Hepatocyte (in vitro differentiated cells): ENCODE measurements around the gene ABCA1. TPM values are rescaled to one million over a fixed set of nuclear protein-coding genes. Genes with fewer than 3 reads are reported as not detected.

Experiments
- DNase-seq: peaks from one replicate; pipeline ENCODE4 v3.0.0-alpha.2; 2016; ENCODE audit warnings: low spot score
- H2AFZ ChIP-seq: fragments of 200-600 bp; sonication (generic); 2 replicates; pipeline ENCODE4 v1.6.0; 2016; ENCODE audit warnings: antibody characterized with exemption, mild to moderate bottlenecking
- H3K27ac ChIP-seq: fragments of 200-600 bp; sonication (generic); 2 replicates; pipeline ENCODE4 v1.5.1; 2016; ENCODE audit warnings: mild to moderate bottlenecking
- H3K27me3 ChIP-seq: fragments of 200-600 bp; sonication (generic); 2 replicates; pipeline ENCODE4 v1.6.1; 2016
- H3K36me3 ChIP-seq: fragments of 200-600 bp; sonication (generic); replicated peaks from 2 replicates; pipeline ENCODE4 v1.5.1; 2016; ENCODE audit warnings: low read depth; ENCODE audit not compliant: insufficient read depth
- H3K4me1 ChIP-seq: fragments of 200-600 bp; sonication (generic); 2 replicates; pipeline ENCODE4 v1.5.1; 2016; ENCODE audit warnings: mild to moderate bottlenecking, moderate library complexity; ENCODE audit not compliant: insufficient read depth
- H3K4me2 ChIP-seq: fragments of 200-600 bp; sonication (generic); 2 replicates; pipeline ENCODE4 v1.6.0; 2016
- H3K4me3 ChIP-seq: fragments of 200-600 bp; sonication (generic); 2 replicates; pipeline ENCODE4 v1.5.1; 2016; ENCODE audit warnings: mild to moderate bottlenecking
- H3K79me2 ChIP-seq: fragments of 200-600 bp; sonication (generic); 2 replicates; pipeline ENCODE4 v1.6.0; 2017; ENCODE audit warnings: mild to moderate bottlenecking
- H3K9me2 ChIP-seq: fragments of 200-600 bp; sonication (generic); replicated peaks from 2 replicates; pipeline ENCODE4 v1.6.0; 2017; ENCODE audit warnings: mild to moderate bottlenecking; ENCODE audit not compliant: insufficient read depth
- H3K9me3 ChIP-seq: fragments of 200-600 bp; sonication (generic); 2 replicates; pipeline ENCODE4 v1.5.1; 2016; ENCODE audit warnings: low read depth, mild to moderate bottlenecking
- H4K20me1 ChIP-seq: fragments of 200-600 bp; sonication (generic); 2 replicates; pipeline ENCODE4 v1.6.0; 2016; ENCODE audit warnings: mild to moderate bottlenecking; ENCODE audit not compliant: insufficient read depth, poor library complexity, severe bottlenecking
- EZH2 ChIP-seq: fragments of 200-600 bp; sonication (generic); IDR thresholded peaks from 2 replicates; pipeline ENCODE4 v1.6.1; 2016; ENCODE audit warnings: antibody characterized with exemption, mild to moderate bottlenecking, borderline replicate concordance
- EZH2phosphoT487 ChIP-seq: fragments of 200-600 bp; sonication (generic); IDR thresholded peaks from one replicate; pipeline ENCODE4 v1.6.1; 2018; ENCODE audit warnings: antibody characterized with exemption, mild to moderate bottlenecking, low read depth, moderate library complexity; ENCODE audit not compliant: unreplicated experiment, severe bottlenecking
- WGBS: methylation state at CpG from one replicate; pipeline ENCODE4 v1.1.6; 2016; ENCODE audit warnings: low lambda C conversion rate; ENCODE audit errors: missing lambda C conversion rate; 5-methylcytosine and 5-hydroxymethylcytosine counted together
- polyA plus RNA-seq: library from polyadenylated mRNA; unstranded; fragments of >200 nt; fragmentation: Nextera tagmentation; extraction: Ambion mirVana; gene quantifications from 2 replicates; pipeline ENCODE4 v1.2.1, GENCODE V29; 2016
- total RNA-seq: library from RNA; depleted of rRNA; stranded (reverse); fragments of >200 nt; gene quantifications from 2 replicates; pipeline ENCODE4 v1.2.3, GENCODE V29; 2014
- TF ChIP-seq, protein P1 (sequence below): fragments of 200-600 bp; sonication (generic); IDR thresholded peaks from 2 replicates; pipeline ENCODE4 v1.5.1; 2016; ENCODE audit warnings: antibody characterized with exemption, mild to moderate bottlenecking; ENCODE audit not compliant: poor library complexity

The ABCA1 gene
- total and polyA plus RNA-seq, 2 experiments from 2014 or later, result 14.5 to 87.4 TPM

DNA sequence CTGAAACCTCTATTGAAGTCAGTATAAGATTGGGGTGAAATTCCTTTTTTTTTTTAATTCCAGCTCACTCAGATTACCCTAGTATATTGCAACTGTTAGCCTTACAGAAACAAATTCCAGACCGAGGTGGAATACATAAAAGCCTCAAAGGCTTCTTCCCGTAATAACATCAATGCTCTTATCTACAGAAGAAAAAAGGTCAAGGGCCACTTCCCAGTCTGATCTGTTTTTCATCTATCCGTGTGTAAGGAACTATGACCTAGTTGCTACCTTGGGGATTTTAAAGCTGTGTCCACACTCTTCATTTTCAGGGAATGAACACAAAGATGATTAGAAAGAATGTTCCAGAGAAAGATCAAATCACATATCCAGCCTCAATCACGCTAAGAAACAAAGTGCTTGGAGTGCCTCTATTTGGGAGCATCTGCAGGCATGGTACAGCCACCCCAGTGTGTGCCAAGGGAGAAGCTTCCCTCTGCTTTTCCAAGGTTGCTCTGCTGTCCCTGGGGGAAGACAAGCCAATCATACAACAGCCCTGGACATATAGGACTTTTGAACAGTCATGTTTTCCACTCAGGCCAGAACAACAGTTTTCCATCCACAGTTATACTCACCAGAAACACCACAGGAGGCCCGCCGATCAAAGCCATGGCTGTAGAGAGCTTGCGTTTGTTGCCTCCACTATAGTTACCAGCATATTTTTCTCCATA is 140.5 kb downstream of the ABCA1 start:
- Histone ChIP-seq H2AFZ (no peak overlapping the region), H3K4me1 (no peaks in the 10 kb centered on the region), H3K9me2 (no peaks in the 10 kb centered on the region), H3K4me3 (no peak overlapping the region), H4K20me1 (no peaks in the 10 kb centered on the region), H3K9me3 (no peaks in the 10 kb centered on the region), H3K27me3 (no peaks in the 10 kb centered on the region), H3K27ac (peak overlapping the region; percentile 0), H3K79me2 (no peaks in the 10 kb centered on the region), H3K4me2 (no peak overlapping the region), H3K36me3 (peaks cover 13% of the 10 kb centered on the region)
- 43% methylated on average over 7 of the region's 7 CpGs for WGBS
- TF ChIP-seq EZH2 (no peak), EZH2phosphoT487 (no peak)
- TF ChIP-seq, protein P1, sequence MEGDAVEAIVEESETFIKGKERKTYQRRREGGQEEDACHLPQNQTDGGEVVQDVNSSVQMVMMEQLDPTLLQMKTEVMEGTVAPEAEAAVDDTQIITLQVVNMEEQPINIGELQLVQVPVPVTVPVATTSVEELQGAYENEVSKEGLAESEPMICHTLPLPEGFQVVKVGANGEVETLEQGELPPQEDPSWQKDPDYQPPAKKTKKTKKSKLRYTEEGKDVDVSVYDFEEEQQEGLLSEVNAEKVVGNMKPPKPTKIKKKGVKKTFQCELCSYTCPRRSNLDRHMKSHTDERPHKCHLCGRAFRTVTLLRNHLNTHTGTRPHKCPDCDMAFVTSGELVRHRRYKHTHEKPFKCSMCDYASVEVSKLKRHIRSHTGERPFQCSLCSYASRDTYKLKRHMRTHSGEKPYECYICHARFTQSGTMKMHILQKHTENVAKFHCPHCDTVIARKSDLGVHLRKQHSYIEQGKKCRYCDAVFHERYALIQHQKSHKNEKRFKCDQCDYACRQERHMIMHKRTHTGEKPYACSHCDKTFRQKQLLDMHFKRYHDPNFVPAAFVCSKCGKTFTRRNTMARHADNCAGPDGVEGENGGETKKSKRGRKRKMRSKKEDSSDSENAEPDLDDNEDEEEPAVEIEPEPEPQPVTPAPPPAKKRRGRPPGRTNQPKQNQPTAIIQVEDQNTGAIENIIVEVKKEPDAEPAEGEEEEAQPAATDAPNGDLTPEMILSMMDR, result no peak
- DNase-seq, result no peak

DNA sequence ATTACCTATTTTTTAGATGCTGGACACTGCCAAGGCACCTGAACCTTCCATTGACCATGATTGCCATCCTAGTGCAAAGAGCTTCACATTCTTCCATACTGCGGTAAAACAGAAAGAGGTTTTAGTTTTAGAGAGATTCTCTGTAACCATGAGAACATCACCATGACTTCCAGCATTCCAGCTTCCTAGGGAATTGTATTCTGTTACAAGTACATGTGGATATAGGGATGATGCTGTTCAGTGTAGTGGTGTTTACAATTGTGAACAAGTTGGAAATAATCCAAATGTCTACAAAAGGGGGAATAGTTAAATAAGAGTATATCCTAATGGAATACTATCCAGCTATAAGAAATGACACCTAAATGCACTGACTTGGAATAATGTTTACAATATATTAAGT is 141.7 kb downstream of the ABCA1 start:
- H3K4me2 ChIP-seq, result no peak overlapping the region
- no peak for TF ChIP-seq EZH2
- no peak for TF ChIP-seq EZH2phosphoT487
- TF ChIP-seq, protein P1, result no peak
- no peaks in the 10 kb centered on the region for H3K9me2 ChIP-seq
- 95% methylated on average over 1 of the region's 1 CpG for WGBS
- no peak overlapping the region for H3K4me3 ChIP-seq
- no peak overlapping the region for H2AFZ ChIP-seq
- H3K27ac ChIP-seq, result no peak overlapping the region
- H3K36me3 ChIP-seq, result peaks cover 10% of the 10 kb centered on the region
- no peaks in the 10 kb centered on the region for H3K27me3 ChIP-seq
- H3K79me2 ChIP-seq, result no peaks in the 10 kb centered on the region
- H3K9me3 ChIP-seq, result no peaks in the 10 kb centered on the region
- DNase-seq, result no peak
- H4K20me1 ChIP-seq, result no peaks in the 10 kb centered on the region
- H3K4me1 ChIP-seq, result no peaks in the 10 kb centered on the region

DNA sequence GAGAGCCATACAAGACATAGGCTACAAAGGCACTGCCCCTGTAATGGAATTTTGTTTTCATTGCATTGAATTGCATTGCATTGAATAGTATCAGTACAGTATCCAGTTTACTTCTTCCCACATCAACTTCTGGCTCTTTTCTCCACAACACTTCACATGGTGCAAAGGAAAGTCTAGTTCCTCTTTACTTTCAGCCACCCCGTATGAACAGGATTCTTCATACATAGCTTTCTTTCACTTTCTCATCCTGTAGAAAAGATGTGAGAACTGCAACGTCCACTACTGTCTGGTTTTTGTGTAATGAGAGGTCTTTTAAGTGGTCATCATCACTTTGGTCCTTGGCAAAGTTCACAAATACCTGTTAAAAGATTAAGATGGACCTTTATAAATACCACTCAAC is 143.9 kb downstream of the ABCA1 start:
- peaks cover 7% of the 10 kb centered on the region for H3K36me3 ChIP-seq
- no peaks in the 10 kb centered on the region for H3K27me3 ChIP-seq
- no peaks in the 10 kb centered on the region for H4K20me1 ChIP-seq
- no peak overlapping the region for H3K4me3 ChIP-seq
- no peaks in the 10 kb centered on the region for H3K79me2 ChIP-seq
- H3K9me2 ChIP-seq, result no peaks in the 10 kb centered on the region
- no peak overlapping the region for H3K27ac ChIP-seq
- no peak overlapping the region for H3K4me2 ChIP-seq
- WGBS, result 90% methylated on average over 2 of the region's 2 CpGs
- H3K9me3 ChIP-seq, result no peaks in the 10 kb centered on the region
- TF ChIP-seq EZH2phosphoT487, result no peak
- no peak for TF ChIP-seq EZH2
- TF ChIP-seq, protein P1, result no peak
- H3K4me1 ChIP-seq, result no peaks in the 10 kb centered on the region
- DNase-seq, result no peak
- no peak overlapping the region for H2AFZ ChIP-seq
